Glomerular visceral epithelial cell (primary cell): ENCODE results near the gene PTPRT.

Source experiments
- DNase-seq: peaks from one replicate; pipeline ENCODE4 v3.0.0-alpha.2; 2016; ENCODE audit errors: extremely low spot score

Gene PTPRT

DNA sequence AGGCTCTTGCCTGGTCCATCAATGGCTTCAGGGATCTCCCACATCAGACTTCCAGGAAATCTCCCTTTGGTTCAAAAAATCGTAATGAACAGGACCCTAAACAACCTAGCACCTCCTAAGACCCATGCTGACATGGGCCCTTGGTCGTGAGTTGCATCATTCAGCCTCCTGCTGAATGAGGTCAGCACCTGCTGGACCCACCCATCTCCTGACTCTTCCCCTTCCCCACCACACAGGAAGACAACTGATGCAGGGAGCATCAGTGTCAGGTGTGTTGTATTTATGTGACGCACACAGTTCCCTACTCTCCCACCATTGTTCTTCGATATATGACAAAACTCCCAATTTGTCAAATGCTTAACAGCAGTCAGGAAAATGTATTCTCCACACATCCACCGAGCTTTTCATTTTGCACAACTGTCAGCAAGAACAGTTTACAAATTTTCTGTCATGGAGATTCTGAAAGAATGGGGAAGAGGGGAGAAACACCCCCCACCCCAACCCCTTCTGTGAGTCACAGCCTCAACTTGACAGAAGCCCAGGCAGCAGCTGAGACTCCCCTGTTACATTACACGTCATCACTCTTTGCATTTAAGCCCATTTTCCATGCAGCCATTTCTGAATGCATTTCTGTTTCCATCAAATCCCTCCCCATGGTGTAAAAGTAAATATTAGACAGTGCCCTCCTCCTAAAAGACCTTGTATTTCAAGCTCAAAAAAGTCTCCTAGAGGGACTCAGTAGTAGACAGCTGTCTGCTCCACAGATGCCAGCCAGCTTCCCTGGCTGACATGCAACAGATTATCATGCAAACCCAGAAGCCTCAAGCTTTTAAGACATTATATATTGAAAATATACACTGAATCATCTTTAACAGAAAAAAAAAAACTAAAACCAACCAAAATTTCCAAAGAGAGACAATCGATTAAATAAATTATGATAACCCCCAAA lies 577.5 kb downstream of the PTPRT start:
- DNase-seq = no peak

- no peak for DNase-seq
These were observed 578.3 kb downstream of the PTPRT start for GRCh38 chr20:42611423-42611822.

GRCh38 chr20:42610070-42610469 lies 579.6 kb downstream of the PTPRT start:
- DNase-seq = no peak

GRCh38 chr20:42609618-42610017 lies 580.1 kb downstream of the PTPRT start:
- no peak for DNase-seq

- DNase-seq = peak; percentile 30
These were observed 584.4 kb downstream of the PTPRT start for GRCh38 chr20:42604998-42605956.

DNA sequence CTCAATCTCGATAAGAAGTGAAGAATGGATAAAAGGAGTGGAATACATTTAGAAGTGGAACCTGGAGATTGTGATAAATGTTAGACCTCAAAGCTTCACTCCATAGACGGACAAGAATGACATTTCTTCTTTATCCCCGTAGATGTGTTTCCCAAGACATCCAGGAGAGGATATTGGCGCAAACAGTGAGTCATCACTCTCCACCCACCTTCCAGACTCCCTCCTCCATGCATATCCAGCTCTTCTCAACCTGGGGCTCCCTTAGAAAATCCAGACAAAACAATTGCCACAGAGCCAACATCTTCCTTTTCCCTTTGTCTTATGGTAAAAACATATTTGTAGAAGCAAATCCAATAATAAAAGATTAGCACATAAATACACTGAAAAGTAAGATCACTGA lies 586.1 kb downstream of the PTPRT start:
- DNase-seq = no peak

DNA sequence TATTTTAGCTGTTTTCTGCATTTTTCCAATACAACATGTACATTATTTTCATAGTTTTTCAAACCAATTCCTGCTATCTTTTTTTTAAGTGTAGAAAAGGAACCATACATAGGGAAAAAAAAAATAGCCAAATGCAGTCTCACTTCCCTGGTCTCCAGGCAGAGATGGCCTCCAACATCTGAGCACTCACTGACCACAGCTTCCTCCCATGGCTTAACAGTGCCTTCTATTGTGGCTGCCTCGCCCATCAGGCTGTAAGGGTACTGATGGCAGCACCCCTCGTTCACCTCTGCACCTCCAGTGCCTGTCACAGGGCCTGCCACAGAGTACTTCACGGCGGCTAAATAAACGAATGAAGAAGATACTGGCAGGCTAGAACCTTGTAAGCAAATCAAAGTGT lies 591.1 kb downstream of the PTPRT start:
- DNase-seq = no peak

- no peak for DNase-seq
These were observed 594.1 kb downstream of the PTPRT start for GRCh38 chr20:42595625-42596024.

DNA sequence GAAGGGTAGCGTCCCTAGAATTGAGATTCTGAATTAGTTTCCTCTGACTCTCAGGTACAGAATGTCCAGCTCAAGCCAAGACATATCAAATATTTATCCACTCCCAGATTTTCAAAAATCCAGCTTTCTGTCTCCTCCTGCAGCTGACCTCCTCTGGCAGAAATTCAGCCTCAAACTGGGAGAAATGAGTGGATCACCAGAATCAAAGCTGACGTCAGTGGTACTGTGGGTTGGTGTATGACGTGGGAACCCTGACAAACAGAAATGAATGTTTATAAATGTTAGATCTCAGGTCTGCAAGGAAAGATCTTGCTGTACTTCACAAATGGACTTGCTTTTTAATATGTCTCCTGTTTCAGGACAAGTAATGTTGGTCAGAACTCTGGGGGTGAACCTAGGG lies 595.0 kb downstream of the PTPRT start:
- DNase-seq = no peak

DNA sequence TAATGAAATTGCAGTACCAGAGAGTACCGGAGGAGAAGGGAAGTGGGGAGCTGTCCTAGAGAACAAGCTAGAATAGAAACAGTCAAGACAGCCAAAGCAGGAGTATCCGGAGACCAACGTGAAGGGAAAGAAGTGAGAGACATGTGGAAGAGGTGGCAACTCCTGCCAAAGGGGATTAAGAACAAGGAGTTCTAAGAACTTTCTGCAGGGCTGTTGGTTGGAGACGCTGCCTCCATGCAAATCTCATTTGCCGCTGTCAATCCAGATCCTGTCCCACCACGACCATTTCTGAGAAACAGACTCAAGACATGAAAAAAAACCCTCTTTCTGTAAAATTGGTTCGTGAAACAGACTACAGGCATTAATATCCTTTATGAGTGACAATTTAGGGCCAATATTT lies 595.7 kb downstream of the PTPRT start:
- DNase-seq = no peak

- DNase-seq = no peak
These were observed 599.6 kb downstream of the PTPRT start for GRCh38 chr20:42589976-42590639.

DNA sequence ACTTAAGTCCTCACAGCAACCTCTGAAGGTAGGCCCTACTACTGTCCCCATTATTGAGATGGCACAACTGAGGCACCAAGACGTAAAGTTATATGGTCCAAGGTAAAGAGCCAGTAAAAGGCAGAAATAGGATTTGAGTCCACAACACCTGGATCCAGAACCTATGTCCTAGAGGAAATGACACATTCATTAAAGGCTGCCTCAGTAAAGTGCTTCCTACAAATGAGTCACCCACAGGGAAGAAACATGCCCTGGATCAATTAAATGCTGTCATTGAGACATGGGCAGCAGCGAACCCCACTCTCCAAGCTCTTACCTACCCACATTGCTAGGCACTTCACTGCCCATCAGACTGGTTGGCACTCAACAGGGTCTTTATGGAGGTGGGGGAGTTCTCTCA lies 600.9 kb downstream of the PTPRT start:
- no peak for DNase-seq

DNA sequence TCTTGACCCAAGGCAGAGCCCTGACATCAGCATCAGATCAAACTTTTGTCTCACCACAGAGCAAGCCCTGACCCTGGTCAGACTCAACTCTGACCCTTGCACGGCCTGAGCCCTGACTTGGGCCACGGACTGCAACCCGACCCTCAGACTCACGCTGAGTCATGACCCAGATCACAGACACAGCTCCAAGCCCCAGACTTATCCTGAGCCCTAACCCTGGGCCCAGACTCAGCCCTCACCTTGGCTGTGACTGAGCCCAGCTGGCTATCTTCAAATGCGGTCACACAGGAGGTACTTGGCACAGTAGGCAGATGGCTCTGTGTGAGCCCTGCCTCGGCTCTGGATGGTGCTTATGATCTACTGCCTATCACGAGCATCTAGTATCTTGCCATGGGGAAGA lies 602.3 kb downstream of the PTPRT start:
- no peak for DNase-seq

DNA sequence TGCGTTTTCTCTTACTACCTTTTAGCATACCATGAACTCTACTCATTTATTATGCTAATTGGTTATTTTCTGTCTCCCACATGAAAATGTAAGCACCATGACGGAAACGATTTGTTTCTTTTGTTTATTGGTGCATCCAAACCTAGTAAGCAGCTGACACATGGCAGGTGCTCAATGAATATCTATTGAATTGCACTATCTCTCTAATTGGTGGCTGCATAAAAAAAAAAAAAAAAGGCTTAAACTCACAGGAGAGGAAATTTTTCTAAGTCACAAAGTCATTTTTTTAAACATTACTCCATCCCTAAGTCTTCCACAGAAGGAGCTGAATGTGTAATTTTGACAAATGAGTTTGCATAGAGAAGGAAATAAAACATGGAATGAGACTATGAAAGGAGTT lies 608.4 kb downstream of the PTPRT start:
- DNase-seq = no peak

- DNase-seq = no peak
These were observed 613.5 kb downstream of the PTPRT start for GRCh38 chr20:42576167-42576566.

GRCh38 chr20:42572320-42573016 lies 617.2 kb downstream of the PTPRT start:
- DNase-seq = no peak

GRCh38 chr20:42567409-42567808 lies 622.3 kb downstream of the PTPRT start:
- no peak for DNase-seq

DNA sequence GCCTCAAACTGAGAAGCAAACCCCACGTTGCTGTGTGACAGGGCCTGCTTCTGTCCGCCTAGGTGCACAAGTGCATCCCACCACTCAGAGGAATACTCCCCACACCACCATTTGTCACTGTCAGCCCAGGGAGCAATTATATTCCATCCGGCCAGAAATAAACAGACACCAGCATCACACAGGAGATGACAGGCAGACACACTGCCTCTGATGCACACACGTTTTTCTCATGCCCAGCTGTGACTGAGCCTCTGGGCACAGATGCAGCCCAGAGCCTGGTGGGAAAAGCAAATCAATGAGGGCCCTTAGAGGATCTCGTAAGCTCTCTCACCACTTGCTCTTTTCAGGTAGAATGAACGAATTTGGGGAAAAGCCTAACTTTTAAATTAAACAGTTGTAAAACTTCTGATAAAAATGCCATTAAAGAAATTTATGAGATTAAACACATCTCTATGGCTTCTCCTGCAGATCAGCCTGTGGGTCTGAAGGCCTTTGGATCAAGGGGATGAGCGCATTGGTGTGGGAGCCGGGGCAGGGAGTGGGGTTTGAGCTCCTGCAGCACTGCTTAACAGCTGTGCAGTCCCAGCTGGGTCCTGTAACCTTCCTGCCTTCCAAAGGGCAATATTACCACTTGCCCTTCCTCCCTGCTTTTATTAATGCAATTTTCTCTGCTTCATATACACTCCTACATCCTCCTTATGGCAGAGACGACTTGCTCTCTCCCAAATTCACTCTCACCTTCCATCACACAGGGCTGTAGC lies 624.3 kb downstream of the PTPRT start:
- no peak for DNase-seq

DNA sequence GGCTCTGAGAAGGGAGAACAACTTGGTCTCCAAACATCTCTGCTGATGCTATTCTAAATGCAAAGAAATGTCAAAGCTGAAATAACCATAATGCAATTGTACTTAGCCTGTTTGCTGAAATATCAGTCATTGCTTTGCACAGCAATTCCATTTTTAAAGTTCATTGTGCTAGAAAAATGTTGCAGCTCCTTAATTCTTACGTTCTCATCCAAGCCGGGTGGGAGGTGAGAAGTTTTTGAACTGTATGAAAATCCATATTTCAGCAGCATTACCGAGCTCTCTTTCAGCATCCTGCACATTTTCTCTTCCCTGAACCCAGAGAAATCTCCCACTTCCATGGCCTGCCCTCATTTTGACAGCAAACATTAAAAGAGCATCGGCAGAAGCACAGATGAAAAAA lies 630.0 kb downstream of the PTPRT start:
- no peak for DNase-seq

DNA sequence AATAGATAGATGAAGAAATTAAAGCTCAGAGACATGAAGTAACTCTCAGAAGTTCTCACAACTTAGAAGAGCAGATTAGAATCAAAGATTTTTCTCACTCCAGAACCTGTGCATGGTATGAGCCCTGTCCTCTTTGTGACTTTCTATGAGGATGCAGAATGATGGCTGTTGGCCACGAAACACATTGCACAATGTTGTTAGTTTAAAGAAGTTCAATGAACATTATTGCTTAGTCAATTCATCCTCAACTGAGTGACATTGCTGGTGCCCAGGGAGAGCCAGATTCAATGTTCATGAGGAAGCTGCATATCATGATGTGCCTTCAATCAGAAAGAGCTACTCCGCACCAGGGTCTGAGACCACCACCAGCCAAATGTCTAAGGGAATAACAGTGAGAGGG lies 633.1 kb downstream of the PTPRT start:
- no peak for DNase-seq

GRCh38 chr20:42553374-42553773 lies 636.3 kb downstream of the PTPRT start:
- DNase-seq = no peak
